A673 (cell line): ENCODE results near the gene FHIT.

Experiments
- CTCF ChIP-seq: fragments of 300-800, 200-600 bp; sonication (generic); conservative IDR thresholded peaks from 2 replicates; pipeline ENCODE4 v1.5.1; 2017; ENCODE audit warnings: low read depth, mild to moderate bottlenecking, antibody characterized with exemption, low read length, moderate library complexity, mixed read lengths
- EZH2 ChIP-seq: fragments of 200-600 bp; sonication (generic); IDR thresholded peaks from 2 replicates; pipeline ENCODE4 v1.6.1; 2017; ENCODE audit warnings: borderline replicate concordance, low read depth, mild to moderate bottlenecking, mixed read lengths, antibody characterized with exemption, low read length; ENCODE audit not compliant: poor library complexity, severe bottlenecking

- TF ChIP-seq EZH2 (no peak), CTCF (no peak)
Measured at GRCh38 chr3:60414011-60414410, 837.2 kb downstream of the FHIT start.
